Measurements from ENCODE around the gene LINC01488.

Gene LINC01488

GRCh38 chr11:69513196-69513595 is 31.7 kb downstream of the LINC01488 start:
- no peaks in the 10 kb centered on the region for H3K79me2 ChIP-seq (ENCODE audit: control insufficient read depth, insufficient read depth, low read length)
- no peak overlapping the region for H3K4ac ChIP-seq (ENCODE audit: low read depth, low read length)
- H3K4me1 ChIP-seq (ENCODE audit: control insufficient read depth, low read depth, low read length), result no peaks in the 10 kb centered on the region
- H4K8ac ChIP-seq (ENCODE audit: low read depth, low read length), result no peak overlapping the region
- H2AK5ac ChIP-seq (ENCODE audit: low read length), result no peak overlapping the region
- H2BK120ac ChIP-seq (ENCODE audit: low read depth, low read length), result no peak overlapping the region
- H3K9ac ChIP-seq (ENCODE audit: low read length), result no peak overlapping the region
- H3K4me3 ChIP-seq (ENCODE audit: low read length), result no peak overlapping the region
- no peaks in the 10 kb centered on the region for H3K36me3 ChIP-seq (ENCODE audit: control insufficient read depth, insufficient read depth, low read length)
- H3K27ac ChIP-seq (ENCODE audit: low read depth, low read length), result no peak overlapping the region
- H2BK5ac ChIP-seq (ENCODE audit: low read length), result no peak overlapping the region
- no peak overlapping the region for H3K4me2 ChIP-seq (ENCODE audit: low read length)
- no peak overlapping the region for H3K56ac ChIP-seq (ENCODE audit: low read length)
- no peaks in the 10 kb centered on the region for H3K27me3 ChIP-seq (ENCODE audit: insufficient read depth, low read length, poor library complexity)
- H3K23ac ChIP-seq (ENCODE audit: low read length), result no peak overlapping the region
- H2BK15ac ChIP-seq (replicated peaks; ENCODE audit: low read depth), result no peak overlapping the region
- H3K18ac ChIP-seq (ENCODE audit: low read length), result no peak overlapping the region
- no peak overlapping the region for H4K5ac ChIP-seq (ENCODE audit: low read length)
- no peak for DNase-seq
- no CpG with 5 or more reads among the region's 11 CpGs for WGBS (ENCODE audit: extremely low coverage, insufficient coverage, low lambda C conversion rate)
- H3K79me1 ChIP-seq (ENCODE audit: low read length), result no peaks in the 10 kb centered on the region

- Histone ChIP-seq H2BK5ac (ENCODE audit: low read length) (no peak overlapping the region), H2BK120ac (ENCODE audit: low read depth, low read length) (no peak overlapping the region), H3K18ac (ENCODE audit: low read length) (no peak overlapping the region), H3K4me2 (ENCODE audit: low read length) (no peak overlapping the region), H3K79me1 (ENCODE audit: low read length) (no peaks in the 10 kb centered on the region), H3K4me1 (ENCODE audit: control insufficient read depth, low read depth, low read length) (no peaks in the 10 kb centered on the region), H3K9ac (ENCODE audit: low read length) (no peak overlapping the region), H2BK15ac (replicated peaks; ENCODE audit: low read depth) (no peak overlapping the region), H4K8ac (ENCODE audit: low read depth, low read length) (no peak overlapping the region), H3K27me3 (ENCODE audit: insufficient read depth, low read length, poor library complexity) (no peaks in the 10 kb centered on the region), H3K4me3 (ENCODE audit: low read length) (no peak overlapping the region), H2AK5ac (ENCODE audit: low read length) (no peak overlapping the region), H3K27ac (ENCODE audit: low read depth, low read length) (no peak overlapping the region), H3K56ac (ENCODE audit: low read length) (no peak overlapping the region), H3K23ac (ENCODE audit: low read length) (no peak overlapping the region), H3K36me3 (ENCODE audit: control insufficient read depth, insufficient read depth, low read length) (no peaks in the 10 kb centered on the region), H3K79me2 (ENCODE audit: control insufficient read depth, insufficient read depth, low read length) (no peaks in the 10 kb centered on the region), H4K5ac (ENCODE audit: low read length) (no peak overlapping the region), H3K4ac (ENCODE audit: low read depth, low read length) (no peak overlapping the region)
- no peak for DNase-seq
- 83% methylated on average over 1 of the region's 12 CpGs for WGBS (ENCODE audit: extremely low coverage, insufficient coverage, low lambda C conversion rate)
Measured at GRCh38 chr11:69513663-69514224, 32.3 kb downstream of the LINC01488 start.

- H2BK120ac ChIP-seq (ENCODE audit: low read depth, low read length), result no peak overlapping the region
- no peak overlapping the region for H3K27ac ChIP-seq (ENCODE audit: low read depth, low read length)
- no peak overlapping the region for H3K9ac ChIP-seq (ENCODE audit: low read length)
- no peak overlapping the region for H2AK5ac ChIP-seq (ENCODE audit: low read length)
- H3K4me3 ChIP-seq (ENCODE audit: low read length), result no peak overlapping the region
- no peak overlapping the region for H2BK15ac ChIP-seq (replicated peaks; ENCODE audit: low read depth)
- H3K36me3 ChIP-seq (ENCODE audit: control insufficient read depth, insufficient read depth, low read length), result no peaks in the 10 kb centered on the region
- H3K4ac ChIP-seq (ENCODE audit: low read depth, low read length), result no peak overlapping the region
- H4K8ac ChIP-seq (ENCODE audit: low read depth, low read length), result no peak overlapping the region
- H3K18ac ChIP-seq (ENCODE audit: low read length), result no peak overlapping the region
- H3K79me2 ChIP-seq (ENCODE audit: control insufficient read depth, insufficient read depth, low read length), result no peaks in the 10 kb centered on the region
- no peak overlapping the region for H3K56ac ChIP-seq (ENCODE audit: low read length)
- H3K4me2 ChIP-seq (ENCODE audit: low read length), result no peak overlapping the region
- no CpG with 5 or more reads among the region's 5 CpGs for WGBS (ENCODE audit: extremely low coverage, insufficient coverage, low lambda C conversion rate)
- no peaks in the 10 kb centered on the region for H3K79me1 ChIP-seq (ENCODE audit: low read length)
- no peak overlapping the region for H2BK5ac ChIP-seq (ENCODE audit: low read length)
- H3K23ac ChIP-seq (ENCODE audit: low read length), result no peak overlapping the region
- no peaks in the 10 kb centered on the region for H3K27me3 ChIP-seq (ENCODE audit: insufficient read depth, low read length, poor library complexity)
- no peak overlapping the region for H4K5ac ChIP-seq (ENCODE audit: low read length)
- DNase-seq, result no peak
- no peaks in the 10 kb centered on the region for H3K4me1 ChIP-seq (ENCODE audit: control insufficient read depth, low read depth, low read length)
Measured at GRCh38 chr11:69514771-69515170, 33.3 kb downstream of the LINC01488 start.

- H2BK120ac ChIP-seq (ENCODE audit: low read depth, low read length), result no peak overlapping the region
- no peak overlapping the region for H4K8ac ChIP-seq (ENCODE audit: low read depth, low read length)
- no peak overlapping the region for H3K4me2 ChIP-seq (ENCODE audit: low read length)
- no CpG with 5 or more reads among the region's 12 CpGs for WGBS (ENCODE audit: extremely low coverage, insufficient coverage, low lambda C conversion rate)
- no peaks in the 10 kb centered on the region for H3K79me1 ChIP-seq (ENCODE audit: low read length)
- H3K79me2 ChIP-seq (ENCODE audit: control insufficient read depth, insufficient read depth, low read length), result no peaks in the 10 kb centered on the region
- no peak overlapping the region for H2BK5ac ChIP-seq (ENCODE audit: low read length)
- no peak for DNase-seq
- no peaks in the 10 kb centered on the region for H3K27me3 ChIP-seq (ENCODE audit: insufficient read depth, low read length, poor library complexity)
- no peak overlapping the region for H3K56ac ChIP-seq (ENCODE audit: low read length)
- H3K23ac ChIP-seq (ENCODE audit: low read length), result no peak overlapping the region
- no peak overlapping the region for H3K9ac ChIP-seq (ENCODE audit: low read length)
- H3K4me3 ChIP-seq (ENCODE audit: low read length), result no peak overlapping the region
- H4K5ac ChIP-seq (ENCODE audit: low read length), result no peak overlapping the region
- H2BK15ac ChIP-seq (replicated peaks; ENCODE audit: low read depth), result no peak overlapping the region
- no peaks in the 10 kb centered on the region for H3K4me1 ChIP-seq (ENCODE audit: control insufficient read depth, low read depth, low read length)
- no peak overlapping the region for H3K27ac ChIP-seq (ENCODE audit: low read depth, low read length)
- H2AK5ac ChIP-seq (ENCODE audit: low read length), result no peak overlapping the region
- no peak overlapping the region for H3K18ac ChIP-seq (ENCODE audit: low read length)
- H3K4ac ChIP-seq (ENCODE audit: low read depth, low read length), result no peak overlapping the region
- H3K36me3 ChIP-seq (ENCODE audit: control insufficient read depth, insufficient read depth, low read length), result no peaks in the 10 kb centered on the region
Measured at GRCh38 chr11:69515271-69516245, 34.1 kb downstream of the LINC01488 start.

GRCh38 chr11:69516526-69516925 is 35.1 kb downstream of the LINC01488 start:
- Histone ChIP-seq H2BK5ac (ENCODE audit: low read length) (no peak overlapping the region), H3K56ac (ENCODE audit: low read length) (no peak overlapping the region), H3K36me3 (ENCODE audit: control insufficient read depth, insufficient read depth, low read length) (no peaks in the 10 kb centered on the region), H3K4ac (ENCODE audit: low read depth, low read length) (no peak overlapping the region), H3K4me1 (ENCODE audit: control insufficient read depth, low read depth, low read length) (peaks cover 2% of the 10 kb centered on the region), H2AK5ac (ENCODE audit: low read length) (no peak overlapping the region), H3K79me1 (ENCODE audit: low read length) (no peaks in the 10 kb centered on the region), H3K4me3 (ENCODE audit: low read length) (no peak overlapping the region), H3K4me2 (ENCODE audit: low read length) (no peak overlapping the region), H3K27ac (ENCODE audit: low read depth, low read length) (no peak overlapping the region), H3K23ac (ENCODE audit: low read length) (no peak overlapping the region), H4K5ac (ENCODE audit: low read length) (no peak overlapping the region), H4K8ac (ENCODE audit: low read depth, low read length) (no peak overlapping the region), H2BK15ac (replicated peaks; ENCODE audit: low read depth) (no peak overlapping the region), H2BK120ac (ENCODE audit: low read depth, low read length) (no peak overlapping the region), H3K27me3 (ENCODE audit: insufficient read depth, low read length, poor library complexity) (no peaks in the 10 kb centered on the region), H3K79me2 (ENCODE audit: control insufficient read depth, insufficient read depth, low read length) (no peaks in the 10 kb centered on the region), H3K9ac (ENCODE audit: low read length) (no peak overlapping the region), H3K18ac (ENCODE audit: low read length) (no peak overlapping the region)
- WGBS (ENCODE audit: extremely low coverage, insufficient coverage, low lambda C conversion rate), result no CpG with 5 or more reads among the region's 3 CpGs
- no peak for DNase-seq

Data from mesendoderm (in vitro differentiated cells).